GM10266 (cell line): ENCODE measurements around the gene UBE2D1.

Source experiments
- DNase-seq: peaks from one replicate; pipeline ENCODE4 v3.0.0; 2012; ENCODE audit errors: extremely low spot score
- CTCF ChIP-seq: IDR thresholded peaks from 2 replicates; pipeline ENCODE4 v1.5.1; 2012; ENCODE audit warnings: mild to moderate bottlenecking, low read depth; ENCODE audit not compliant: control insufficient read depth, insufficient read depth; ENCODE audit errors: missing control alignments

Gene UBE2D1

GRCh38 chr10:58305821-58306220, 29.0 kb upstream of the UBE2D1 start:
- no peak for DNase-seq
- no peak for TF ChIP-seq CTCF

GRCh38 chr10:58307676-58308075, 27.1 kb upstream of the UBE2D1 start:
- no peak for TF ChIP-seq CTCF
- no peak for DNase-seq

DNA sequence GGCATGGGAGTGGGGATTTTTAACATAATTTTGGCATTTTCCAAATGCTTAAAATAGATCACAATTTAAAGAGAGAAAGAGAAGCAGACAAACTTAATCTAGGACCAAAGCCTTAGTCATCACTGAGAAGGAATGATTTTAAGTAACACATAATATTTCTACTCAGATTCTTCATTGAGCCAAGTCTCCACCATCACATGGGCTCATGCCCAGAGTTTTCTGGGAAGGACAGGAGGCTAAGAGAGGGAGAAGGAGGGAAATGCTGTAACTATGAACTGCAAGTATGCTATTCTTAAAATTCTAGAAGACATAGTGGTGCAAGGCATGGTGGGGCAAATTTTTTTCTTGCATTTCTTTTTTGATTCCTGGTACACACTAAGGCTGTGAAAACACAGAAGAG, 23.8 kb upstream of the UBE2D1 start:
- TF ChIP-seq CTCF, result no peak
- DNase-seq, result no peak

- DNase-seq, result no peak
- TF ChIP-seq CTCF, result no peak
Observed at GRCh38 chr10:58316874-58317273, 17.9 kb upstream of the UBE2D1 start.

DNA sequence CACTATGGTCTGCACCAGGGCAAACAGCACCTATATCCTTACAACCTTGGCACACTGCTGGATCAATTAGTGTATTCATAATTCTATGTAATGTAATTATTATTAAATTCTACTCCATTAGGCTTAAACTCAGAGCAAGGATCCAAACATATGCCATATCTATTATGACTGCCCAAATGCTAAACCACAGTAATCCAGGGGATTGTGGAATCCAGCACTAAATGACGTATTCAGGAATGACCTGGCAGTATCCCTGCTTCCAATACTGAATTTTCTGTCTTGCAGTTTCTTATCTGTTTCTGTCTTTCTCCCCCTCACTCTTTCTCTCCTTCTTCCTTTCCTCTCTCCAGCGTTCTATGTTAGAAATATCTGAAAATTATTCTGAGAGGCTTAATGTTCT, 16.5 kb upstream of the UBE2D1 start:
- no peak for DNase-seq
- TF ChIP-seq CTCF, result no peak

DNA sequence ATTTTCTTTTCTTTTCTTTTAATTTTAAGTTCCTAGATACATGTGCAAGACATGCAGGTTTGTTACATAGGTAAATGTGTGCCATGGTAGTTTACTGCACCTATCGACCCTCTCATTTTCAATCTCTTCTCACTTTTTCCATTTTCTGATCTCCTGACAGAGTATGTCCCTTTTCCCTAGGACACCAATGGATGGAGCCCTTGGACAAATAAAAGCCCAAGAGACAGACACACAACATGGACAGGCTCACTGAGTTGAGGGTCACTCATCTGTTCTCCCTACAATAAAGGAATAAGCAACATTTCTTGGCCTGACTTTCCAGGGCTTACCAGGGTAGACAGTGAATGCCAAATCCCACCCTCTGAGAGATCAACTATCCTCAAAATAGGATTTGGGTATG, 15.2 kb upstream of the UBE2D1 start:
- DNase-seq, result no peak
- no peak for TF ChIP-seq CTCF

- DNase-seq, result no peak
- TF ChIP-seq CTCF, result no peak
Observed at GRCh38 chr10:58320351-58321049, 14.3 kb upstream of the UBE2D1 start.
